ENCODE data around the gene OSBPL6. TPM values are rescaled to one million over a fixed set of nuclear protein-coding genes. Genes with fewer than 3 reads are reported as not detected.
A peak's percentile ranks its signal among the peaks of the same experiment; 100 is the strongest.

OSBPL6 gene
- total RNA-seq, 1 experiment from 2014 or later, result 11.6 TPM

DNA sequence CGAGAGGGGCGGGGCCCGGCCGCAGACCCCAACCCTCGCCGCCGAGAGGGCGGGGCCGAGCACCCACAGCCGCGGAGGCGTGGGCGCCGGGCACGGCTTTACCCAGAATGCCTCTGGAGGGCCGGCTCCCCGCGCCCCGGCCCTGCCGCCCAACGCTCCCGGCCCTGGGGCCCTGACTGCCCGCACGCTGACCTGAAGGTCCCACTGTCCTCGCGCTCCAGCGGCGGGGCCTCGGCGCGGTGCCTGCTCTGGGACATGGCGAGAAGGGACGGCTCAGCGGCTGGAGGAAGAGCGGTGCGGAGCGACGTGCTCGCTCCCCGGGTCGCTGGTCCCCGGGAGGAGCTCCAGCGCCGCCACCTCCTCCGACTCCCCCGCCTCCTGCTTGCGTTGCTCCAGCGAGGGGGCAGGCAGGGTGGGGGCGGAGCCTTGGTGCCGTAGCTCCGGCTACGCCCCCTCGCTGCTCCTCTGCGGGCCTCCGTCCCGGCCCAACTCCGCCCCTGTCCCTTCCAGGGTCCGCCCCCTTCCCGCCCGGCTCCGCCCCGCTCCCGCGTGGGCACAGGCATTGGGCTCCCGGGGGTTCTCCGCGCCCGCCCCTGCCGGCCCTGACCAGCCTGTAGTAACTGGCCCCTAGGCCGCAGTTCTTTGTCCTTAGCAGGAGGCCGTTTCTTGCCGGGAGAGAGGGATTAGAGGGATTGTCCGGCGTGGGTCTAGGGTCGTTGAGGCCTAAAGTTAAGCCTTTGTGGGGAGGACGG is 256.6 kb downstream of the OSBPL6 start, which contains the start of the genes PJVK and PRKRA:
TSS of gene PJVK (plus strand) at position 605 of the 752 bp plus-strand sequence. CDS start 2,032 bp downstream, outside the sequence.
TSS of gene PRKRA (minus strand) at position 402 of the 752 bp plus-strand sequence. CDS start at position 257, 145 bp downstream.
- RAD21 ChIA-PET (ENCODE audit: low non-redundant PET in 1 of 2, low total read pairs in 2 of 2, uncharacterized antibody in 2 of 2, unreplicated experiment in 2 of 2), result no interaction called here
- peak within 1 kb of the TSS; percentile 86 for H3K27ac ChIP-seq (ENCODE audit: low read depth, low read length)
- CTCF ChIA-PET, result interaction anchor here (0.9 to 1.1 kb wide), 3 partner anchors 32 to 249 kb away, joined by 3 to 6 read pairs (median 3); no protein-coding TSS in a partner anchor
- H3K79me2 ChIP-seq (ENCODE audit: insufficient read depth, low read length), result peaks cover 37% of the 10 kb centered on the region
- H4K20me1 ChIP-seq (ENCODE audit: insufficient read depth), result 0 out of 2 replicates have a peak, but pooled peaks cover 5% of the 10 kb centered on the region
- peak within 1 kb of the TSS; percentile 94 for H3K9ac ChIP-seq (ENCODE audit: low read length)
- peaks cover 12 to 15% of the 10 kb centered on the region in 2 experiments for H3K36me3 ChIP-seq (ENCODE audit: control insufficient read depth in 1 of 2, insufficient read depth in 2 of 2, low read length in 2 of 2)
- intact Hi-C loops (cut with micrococcal nuclease), result loop anchor here (1.0 kb wide), 1 partner anchor 27 kb away; the partner anchor contains the start of gene FKBP7
- H2AFZ ChIP-seq (ENCODE audit: low read depth, low read length, poor library complexity, severe bottlenecking), result no peak within 1 kb of the TSS
- H3K9me3 ChIP-seq (ENCODE audit: control insufficient read depth in 1 of 2, insufficient read depth in 1 of 2, low read depth in 1 of 2, low read length in 2 of 2), result no peaks in the 10 kb centered on the region
- H3K4me1 ChIP-seq (ENCODE audit: control insufficient read depth in 1 of 2, insufficient read depth in 2 of 2, low read length in 2 of 2), result peaks cover 12 to 20% of the 10 kb centered on the region in 2 experiments; a peak in 2 of 4 replicates
- no TSS peak for BruUV-seq (replicated peaks)
- peak; percentile 91 for DNase-seq (ENCODE audit: low read depth, low spot score)
- H3K4me3 ChIP-seq (replicated peaks in 1 of 2; ENCODE audit: low read depth in 1 of 2, low read length in 2 of 2), result peak within 1 kb of the TSS; percentile 72 to 93
- peak; percentile 92 for ATAC-seq
- no peaks in the 10 kb centered on the region for H3K27me3 ChIP-seq (ENCODE audit: insufficient read depth, low read length)
- POLR2A ChIA-PET, result interaction anchor here (0.8 to 1.5 kb wide), 7 partner anchors 10 to 37 kb away, joined by 3 to 5 read pairs (median 4); partner anchors contain the start of gene PLEKHA3
- H3K9me2 ChIP-seq (ENCODE audit: insufficient read depth), result no peaks in the 10 kb centered on the region
- TF ChIP-seq SIN3A (IDR thresholded peaks at IDR 0.05; ENCODE audit: low read depth) (peak; percentile 72), TCF7L2 (IDR thresholded peaks at IDR 0.05; ENCODE audit: borderline replicate concordance, extremely low read depth, insufficient read depth, insufficient read length) (no peak), FOSL1 (IDR thresholded peaks at IDR 0.05; ENCODE audit: low read depth) (no peak), POLR2A (IDR thresholded peaks at IDR 0.05; ENCODE audit: borderline replicate concordance, extremely low read depth, insufficient read depth, insufficient read length) (peak; percentile 65), SP1 (IDR thresholded peaks at IDR 0.05; ENCODE audit: low read depth) (no peak; the same call in 1 of the 2 replicates), EGR1 (IDR thresholded peaks at IDR 0.05; ENCODE audit: low read depth) (peak; percentile 97), CEBPB (IDR thresholded peaks at IDR 0.05; ENCODE audit: low read depth) (no peak), ZFX (IDR thresholded peaks at IDR 0.05) (peak; percentile 89), POLR2AphosphoS5 (IDR thresholded peaks at IDR 0.05; ENCODE audit: low read depth, low read length) (peak; percentile 94)
- TF ChIP-seq, protein P1, sequence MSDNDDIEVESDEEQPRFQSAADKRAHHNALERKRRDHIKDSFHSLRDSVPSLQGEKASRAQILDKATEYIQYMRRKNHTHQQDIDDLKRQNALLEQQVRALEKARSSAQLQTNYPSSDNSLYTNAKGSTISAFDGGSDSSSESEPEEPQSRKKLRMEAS (IDR thresholded peaks at IDR 0.05), result peak; percentile 50
- TF ChIP-seq, protein P2, sequence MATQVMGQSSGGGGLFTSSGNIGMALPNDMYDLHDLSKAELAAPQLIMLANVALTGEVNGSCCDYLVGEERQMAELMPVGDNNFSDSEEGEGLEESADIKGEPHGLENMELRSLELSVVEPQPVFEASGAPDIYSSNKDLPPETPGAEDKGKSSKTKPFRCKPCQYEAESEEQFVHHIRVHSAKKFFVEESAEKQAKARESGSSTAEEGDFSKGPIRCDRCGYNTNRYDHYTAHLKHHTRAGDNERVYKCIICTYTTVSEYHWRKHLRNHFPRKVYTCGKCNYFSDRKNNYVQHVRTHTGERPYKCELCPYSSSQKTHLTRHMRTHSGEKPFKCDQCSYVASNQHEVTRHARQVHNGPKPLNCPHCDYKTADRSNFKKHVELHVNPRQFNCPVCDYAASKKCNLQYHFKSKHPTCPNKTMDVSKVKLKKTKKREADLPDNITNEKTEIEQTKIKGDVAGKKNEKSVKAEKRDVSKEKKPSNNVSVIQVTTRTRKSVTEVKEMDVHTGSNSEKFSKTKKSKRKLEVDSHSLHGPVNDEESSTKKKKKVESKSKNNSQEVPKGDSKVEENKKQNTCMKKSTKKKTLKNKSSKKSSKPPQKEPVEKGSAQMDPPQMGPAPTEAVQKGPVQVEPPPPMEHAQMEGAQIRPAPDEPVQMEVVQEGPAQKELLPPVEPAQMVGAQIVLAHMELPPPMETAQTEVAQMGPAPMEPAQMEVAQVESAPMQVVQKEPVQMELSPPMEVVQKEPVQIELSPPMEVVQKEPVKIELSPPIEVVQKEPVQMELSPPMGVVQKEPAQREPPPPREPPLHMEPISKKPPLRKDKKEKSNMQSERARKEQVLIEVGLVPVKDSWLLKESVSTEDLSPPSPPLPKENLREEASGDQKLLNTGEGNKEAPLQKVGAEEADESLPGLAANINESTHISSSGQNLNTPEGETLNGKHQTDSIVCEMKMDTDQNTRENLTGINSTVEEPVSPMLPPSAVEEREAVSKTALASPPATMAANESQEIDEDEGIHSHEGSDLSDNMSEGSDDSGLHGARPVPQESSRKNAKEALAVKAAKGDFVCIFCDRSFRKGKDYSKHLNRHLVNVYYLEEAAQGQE (IDR thresholded peaks at IDR 0.05; ENCODE audit: low read depth), result no peak
- TF ChIP-seq, protein P3, sequence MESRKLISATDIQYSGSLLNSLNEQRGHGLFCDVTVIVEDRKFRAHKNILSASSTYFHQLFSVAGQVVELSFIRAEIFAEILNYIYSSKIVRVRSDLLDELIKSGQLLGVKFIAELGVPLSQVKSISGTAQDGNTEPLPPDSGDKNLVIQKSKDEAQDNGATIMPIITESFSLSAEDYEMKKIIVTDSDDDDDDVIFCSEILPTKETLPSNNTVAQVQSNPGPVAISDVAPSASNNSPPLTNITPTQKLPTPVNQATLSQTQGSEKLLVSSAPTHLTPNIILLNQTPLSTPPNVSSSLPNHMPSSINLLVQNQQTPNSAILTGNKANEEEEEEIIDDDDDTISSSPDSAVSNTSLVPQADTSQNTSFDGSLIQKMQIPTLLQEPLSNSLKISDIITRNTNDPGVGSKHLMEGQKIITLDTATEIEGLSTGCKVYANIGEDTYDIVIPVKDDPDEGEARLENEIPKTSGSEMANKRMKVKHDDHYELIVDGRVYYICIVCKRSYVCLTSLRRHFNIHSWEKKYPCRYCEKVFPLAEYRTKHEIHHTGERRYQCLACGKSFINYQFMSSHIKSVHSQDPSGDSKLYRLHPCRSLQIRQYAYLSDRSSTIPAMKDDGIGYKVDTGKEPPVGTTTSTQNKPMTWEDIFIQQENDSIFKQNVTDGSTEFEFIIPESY (IDR thresholded peaks at IDR 0.05; ENCODE audit: extremely low read depth, insufficient replicate concordance, low read length), result no peak
- H3K4me2 ChIP-seq (ENCODE audit: low read length), result peak within 1 kb of the TSS; percentile 94

All from HCT116 (cell line).